Natural killer cell treated with Interleukin-12 subunit alpha and Interleukin-12 subunit beta and Interleukin-15 and Interleukin-18, amount 100 ng/mL, for 72 hours (primary cell): ENCODE results near the gene MYO9B. TPM values are rescaled to one million over a fixed set of nuclear protein-coding genes. Genes with fewer than 3 reads are reported as not detected.
"Not testable (repeated sequence)": the region's sequence is repeated elsewhere in the genome, so short reads cannot be mapped to it uniquely, and the experiment has no call there.

Experiments used
- ATAC-seq, 2 donors: fragments of 150-1000 bp; cut with Tn5 transposase in 1 of 2; sonication (Bioruptor Pico), chemical (Tn5 transposase) in 1 of 2; 2 replicates each; pipeline ENCODE4 v1.10.0; 2021
- DNase-seq: peaks from one replicate; pipeline ENCODE4 v3.0.0; 2022; ENCODE audit warnings: low spot score
- H3K27ac Mint-ChIP-seq, 2 donors: 1 replicate in 1 of 2; 2 replicates in 1 of 2; pipeline ENCODE4 v1.8.0; 2022; ENCODE audit warnings: mixed read lengths in 2 of 2, mild to moderate bottlenecking in 1 of 2, moderate library complexity in 1 of 2
- H3K27me3 Mint-ChIP-seq, 2 donors: 1 replicate in 1 of 2; 2 replicates in 1 of 2; pipeline ENCODE4 v1.8.0; 2022; ENCODE audit warnings: mixed read lengths in 2 of 2
- H3K36me3 Mint-ChIP-seq: one replicate; pipeline ENCODE4 v1.8.0; 2022; ENCODE audit warnings: mixed read lengths
- H3K4me1 Mint-ChIP-seq, 2 donors: 1 replicate in 1 of 2; 2 replicates in 1 of 2; pipeline ENCODE4 v1.8.0; 2022; ENCODE audit warnings: low read depth in 2 of 2, mixed read lengths in 2 of 2, mild to moderate bottlenecking in 1 of 2
- H3K4me3 Mint-ChIP-seq: one replicate; pipeline ENCODE4 v1.8.0; 2022; ENCODE audit warnings: mixed read lengths
- H3K9me3 Mint-ChIP-seq: 2 replicates; pipeline ENCODE4 v1.8.0; 2022; ENCODE audit warnings: mixed read lengths
- total RNA-seq, 2 donors: library from RNA; stranded (reverse); gene quantifications; one replicate each; pipeline ENCODE4 v1.2.3, GENCODE V29; 2022

Gene MYO9B
- total RNA-seq, 2 donors from 2014 or later, result 251 to 283 TPM

DNA sequence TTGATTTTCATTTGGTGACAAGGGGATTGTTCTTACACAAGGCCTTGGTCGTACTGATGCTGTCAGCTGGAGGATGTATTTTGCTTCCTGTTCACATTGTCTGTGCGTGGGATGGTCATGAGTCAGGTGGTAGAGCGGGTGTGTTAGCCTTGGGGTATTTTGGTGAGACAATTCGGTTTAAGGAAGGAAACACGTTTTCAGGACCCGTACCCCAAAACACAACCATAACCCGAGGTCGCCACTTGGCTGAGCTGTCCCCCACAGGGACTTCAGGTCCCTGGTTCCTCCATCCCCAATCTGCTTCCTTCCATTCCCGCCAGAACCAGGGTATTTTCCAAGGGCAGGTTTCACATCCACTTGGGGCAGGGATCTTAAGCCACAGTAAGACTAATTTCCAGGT is 15.0 kb downstream of the MYO9B start:
- ATAC-seq (peak; percentile 83 to 89), DNase-seq (peak; percentile 80)
- Mint-ChIP-seq H3K27ac (peak overlapping the region; percentile 76 to 84), H3K27me3 (no peaks in the 10 kb centered on the region), H3K4me1 (peaks cover 38 to 56% of the 10 kb centered on the region in 2 donors), H3K9me3 (no peaks in the 10 kb centered on the region), H3K4me3 (peak overlapping the region; percentile 66), H3K36me3 (no peaks in the 10 kb centered on the region)

DNA sequence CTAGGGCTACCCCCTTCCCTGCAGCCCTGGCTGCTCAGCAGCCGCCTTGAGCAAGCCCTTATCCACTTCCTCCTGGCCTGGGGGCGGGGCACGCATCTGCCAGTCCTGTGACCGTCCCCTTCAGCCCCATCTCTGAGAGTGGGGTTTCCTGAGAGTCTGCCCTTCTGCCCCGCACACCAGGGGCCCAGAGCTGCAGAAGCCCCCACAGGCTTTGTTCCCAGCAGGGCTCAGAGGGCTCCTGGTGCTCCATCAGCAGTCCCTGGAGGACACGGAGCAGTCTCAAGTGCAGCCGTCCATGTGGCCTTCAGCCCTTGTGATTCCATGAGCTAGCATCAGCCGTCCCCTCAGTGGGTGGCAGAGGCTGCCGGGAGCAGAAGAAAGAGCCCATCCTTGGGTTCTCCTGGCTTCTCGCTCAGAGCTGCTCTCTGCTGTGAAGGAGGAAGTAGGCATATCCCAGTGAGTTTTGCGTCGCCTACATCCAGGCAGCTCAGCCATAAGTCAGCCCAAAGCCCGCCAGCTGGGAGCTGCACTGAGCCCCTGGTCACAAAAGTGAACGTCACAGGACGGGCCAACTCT is 16.3 kb downstream of the MYO9B start:
- Mint-ChIP-seq H3K4me3 (no peak overlapping the region), H3K27me3 (no peaks in the 10 kb centered on the region), H3K4me1 (peaks cover 45 to 59% of the 10 kb centered on the region in 2 donors), H3K36me3 (no peaks in the 10 kb centered on the region), H3K27ac (no peak overlapping the region), H3K9me3 (no peaks in the 10 kb centered on the region)
- no peak for DNase-seq
- ATAC-seq, result peak; percentile 70 to 75

DNA sequence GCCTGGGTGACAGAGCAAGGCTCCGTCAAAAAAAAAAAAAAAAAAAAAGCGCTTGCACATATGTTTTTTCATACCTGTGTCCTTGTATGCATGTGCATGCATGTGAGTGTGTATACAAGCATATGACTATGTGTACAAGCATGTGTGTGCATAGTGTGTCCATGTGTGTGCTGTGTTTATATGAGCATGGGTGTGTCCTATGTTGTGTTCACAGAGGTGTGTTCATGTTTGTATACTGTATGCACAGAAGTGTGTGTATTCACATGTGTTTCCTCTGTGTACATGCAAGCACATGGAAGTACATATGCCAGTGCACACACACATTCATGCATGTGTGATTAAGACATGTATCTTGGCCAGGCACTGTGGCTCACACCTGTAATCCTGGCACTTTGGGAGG is 17.1 kb downstream of the MYO9B start:
- ATAC-seq (no peak), DNase-seq (no peak)
- no peak overlapping the region for H3K4me3 Mint-ChIP-seq
- no peaks in the 10 kb centered on the region for H3K9me3 Mint-ChIP-seq
- no peak overlapping the region for H3K27ac Mint-ChIP-seq
- no peaks in the 10 kb centered on the region for H3K36me3 Mint-ChIP-seq
- H3K27me3 Mint-ChIP-seq, result no peaks in the 10 kb centered on the region
- H3K4me1 Mint-ChIP-seq, result peaks cover 45 to 58% of the 10 kb centered on the region in 2 donors

DNA sequence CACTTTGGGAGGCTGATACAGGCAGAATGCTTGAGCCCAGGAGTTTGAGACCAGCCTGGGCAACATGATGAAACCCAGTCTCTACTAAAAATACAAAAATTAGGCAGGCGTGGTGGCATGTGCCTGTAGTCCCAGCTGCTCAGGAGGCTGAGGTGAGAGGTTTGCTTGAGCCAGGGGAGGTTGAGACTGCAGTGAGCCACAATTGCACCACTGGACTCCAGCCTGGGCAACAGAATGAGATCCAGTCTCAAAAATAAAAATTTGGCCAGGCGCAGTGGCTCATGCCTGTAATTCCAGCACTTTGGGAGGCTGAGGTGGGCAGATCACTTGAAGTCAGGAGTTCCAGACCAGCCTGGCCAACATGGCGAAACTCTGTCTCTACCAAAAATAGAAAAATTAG is 19.1 kb downstream of the MYO9B start:
- not testable (repeated sequence) for H3K36me3 Mint-ChIP-seq, H3K27me3 Mint-ChIP-seq, H3K9me3 Mint-ChIP-seq, DNase-seq, H3K27ac Mint-ChIP-seq, H3K4me3 Mint-ChIP-seq, ATAC-seq
- peaks cover 38 to 58% of the 10 kb centered on the region in 2 donors for H3K4me1 Mint-ChIP-seq

DNA sequence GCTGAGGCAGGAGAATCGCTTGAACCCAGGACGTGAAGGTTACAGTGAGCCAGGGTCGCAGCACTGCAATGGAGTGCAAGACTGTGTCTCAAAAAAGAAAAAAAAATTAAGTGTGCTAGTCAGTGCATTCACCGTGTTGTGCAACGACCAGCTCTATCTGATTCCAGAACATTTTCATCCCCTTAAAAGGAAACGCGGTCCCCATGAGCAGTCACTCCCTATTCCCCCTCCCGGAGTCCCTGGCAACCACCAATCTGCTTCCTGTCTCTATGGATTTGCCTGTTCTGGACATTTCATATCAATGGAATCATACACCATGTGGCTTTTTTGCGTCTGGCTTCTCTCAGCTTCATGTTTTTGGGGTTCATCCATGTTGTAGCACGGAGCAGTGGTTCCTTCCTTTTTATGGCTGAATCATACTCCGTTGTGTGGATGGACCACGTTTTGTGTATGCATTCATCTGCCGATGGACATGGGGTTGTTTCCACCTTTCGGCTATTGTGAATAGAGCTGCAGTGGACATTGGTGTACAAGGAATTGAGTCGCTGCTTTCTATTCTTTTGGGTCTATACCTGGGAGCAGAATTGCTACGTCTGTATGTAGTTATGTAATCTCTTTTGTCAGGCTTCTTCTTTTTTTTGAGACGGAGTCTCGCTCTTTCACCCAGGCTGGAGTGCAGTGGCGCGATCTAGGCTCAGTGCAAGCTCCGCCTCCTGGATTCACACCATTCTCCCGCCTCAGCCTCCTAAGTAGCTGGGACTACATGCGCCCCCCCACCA is 19.8 kb downstream of the MYO9B start:
- DNase-seq (no peak), ATAC-seq (no peak)
- Mint-ChIP-seq H3K4me1 (peaks cover 33 to 54% of the 10 kb centered on the region in 2 donors), H3K27me3 (no peaks in the 10 kb centered on the region), H3K27ac (no peak overlapping the region), H3K36me3 (no peaks in the 10 kb centered on the region), H3K9me3 (no peaks in the 10 kb centered on the region), H3K4me3 (no peak overlapping the region)

DNA sequence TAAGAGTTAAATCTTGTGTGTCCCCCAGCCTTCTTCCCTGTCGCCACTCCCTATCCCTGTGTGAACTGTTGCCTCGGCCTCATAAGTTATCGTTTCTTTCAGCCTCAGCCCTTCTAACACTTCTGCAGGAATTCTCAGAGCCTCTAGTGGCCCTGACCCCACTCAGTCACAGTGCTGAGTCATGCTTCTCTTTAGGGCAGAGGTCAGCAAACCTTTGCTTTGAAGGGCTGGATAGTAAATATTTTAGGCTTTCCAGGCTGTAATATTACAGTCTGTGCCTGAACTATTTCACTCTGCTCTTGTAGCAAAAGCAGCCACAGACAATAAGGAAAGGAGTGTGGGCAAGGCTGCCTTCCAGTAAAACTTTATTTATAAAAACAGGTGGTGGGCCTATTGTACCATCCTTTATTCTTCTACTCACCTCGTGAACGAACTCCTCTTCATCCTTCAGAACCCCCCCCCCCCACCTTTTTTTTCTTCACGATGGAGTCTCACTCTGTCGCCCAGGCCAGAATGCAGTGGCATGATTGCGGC is 22.1 kb downstream of the MYO9B start:
- DNase-seq (no peak), ATAC-seq (no peak)
- no peaks in the 10 kb centered on the region for H3K9me3 Mint-ChIP-seq
- H3K4me1 Mint-ChIP-seq, result peaks cover 28 to 53% of the 10 kb centered on the region in 2 donors
- H3K4me3 Mint-ChIP-seq, result no peak overlapping the region
- H3K27ac Mint-ChIP-seq, result peak overlapping the region; percentile 27 to 68
- no peaks in the 10 kb centered on the region for H3K36me3 Mint-ChIP-seq
- no peaks in the 10 kb centered on the region for H3K27me3 Mint-ChIP-seq

DNA sequence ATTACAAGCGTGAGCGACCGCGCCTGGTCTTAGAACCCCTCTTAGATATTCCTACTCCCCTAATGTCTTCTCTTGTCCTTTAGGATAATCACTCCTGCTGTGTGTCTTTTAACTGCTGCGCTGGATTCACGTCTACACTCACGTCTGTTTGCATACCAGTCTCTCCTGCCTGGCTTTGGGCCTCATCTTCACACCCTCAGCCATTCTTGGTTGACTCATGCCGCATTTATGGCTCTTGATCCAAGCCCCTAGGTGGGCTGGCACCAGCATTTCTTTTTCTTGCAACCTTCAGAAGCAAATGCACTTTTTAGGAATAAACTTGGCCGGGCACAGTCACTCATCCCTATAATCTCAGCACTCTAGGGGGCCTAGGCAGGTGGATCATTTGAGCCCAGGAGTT is 22.7 kb downstream of the MYO9B start:
- no peaks in the 10 kb centered on the region for H3K9me3 Mint-ChIP-seq
- H3K27ac Mint-ChIP-seq, result peak overlapping the region; percentile 27 to 68
- ATAC-seq (no peak), DNase-seq (no peak)
- H3K4me1 Mint-ChIP-seq, result peaks cover 33 to 56% of the 10 kb centered on the region in 2 donors
- no peak overlapping the region for H3K4me3 Mint-ChIP-seq
- H3K36me3 Mint-ChIP-seq, result peaks cover 5% of the 10 kb centered on the region
- H3K27me3 Mint-ChIP-seq, result no peaks in the 10 kb centered on the region

DNA sequence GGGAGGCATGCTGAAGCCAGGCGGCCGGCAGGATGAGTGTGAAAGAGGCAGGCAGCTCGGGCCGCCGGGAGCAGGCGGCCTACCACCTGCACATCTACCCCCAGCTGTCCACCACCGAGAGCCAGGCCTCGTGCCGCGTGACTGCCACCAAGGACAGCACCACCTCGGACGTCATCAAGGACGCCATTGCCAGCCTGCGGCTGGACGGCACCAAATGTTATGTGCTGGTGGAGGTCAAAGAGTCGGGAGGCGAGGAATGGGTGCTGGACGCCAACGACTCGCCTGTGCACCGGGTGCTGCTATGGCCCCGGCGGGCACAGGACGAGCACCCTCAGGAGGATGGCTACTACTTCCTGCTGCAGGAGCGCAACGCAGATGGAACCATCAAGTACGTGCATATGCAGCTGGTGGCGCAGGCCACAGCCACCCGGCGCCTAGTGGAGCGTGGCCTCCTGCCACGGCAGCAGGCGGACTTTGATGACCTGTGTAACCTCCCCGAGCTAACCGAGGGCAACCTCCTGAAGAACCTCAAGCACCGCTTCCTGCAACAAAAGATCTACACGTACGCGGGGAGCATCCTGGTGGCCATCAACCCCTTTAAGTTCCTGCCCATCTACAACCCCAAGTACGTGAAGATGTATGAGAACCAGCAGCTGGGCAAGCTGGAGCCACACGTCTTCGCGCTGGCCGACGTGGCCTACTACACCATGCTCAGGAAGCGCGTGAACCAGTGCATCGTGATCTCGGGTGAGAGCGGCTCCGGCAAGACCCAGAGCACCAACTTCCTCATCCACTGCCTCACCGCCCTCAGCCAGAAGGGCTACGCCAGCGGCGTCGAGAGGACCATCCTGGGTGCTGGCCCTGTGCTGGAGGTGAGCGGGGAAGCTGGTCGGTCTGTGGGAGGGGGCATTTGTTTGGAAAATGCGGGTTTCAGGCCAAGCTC is 26.4 kb downstream of the MYO9B start:
- H3K27ac Mint-ChIP-seq, result no peak overlapping the region
- H3K4me1 Mint-ChIP-seq, result peaks cover 22 to 53% of the 10 kb centered on the region in 2 donors

DNA sequence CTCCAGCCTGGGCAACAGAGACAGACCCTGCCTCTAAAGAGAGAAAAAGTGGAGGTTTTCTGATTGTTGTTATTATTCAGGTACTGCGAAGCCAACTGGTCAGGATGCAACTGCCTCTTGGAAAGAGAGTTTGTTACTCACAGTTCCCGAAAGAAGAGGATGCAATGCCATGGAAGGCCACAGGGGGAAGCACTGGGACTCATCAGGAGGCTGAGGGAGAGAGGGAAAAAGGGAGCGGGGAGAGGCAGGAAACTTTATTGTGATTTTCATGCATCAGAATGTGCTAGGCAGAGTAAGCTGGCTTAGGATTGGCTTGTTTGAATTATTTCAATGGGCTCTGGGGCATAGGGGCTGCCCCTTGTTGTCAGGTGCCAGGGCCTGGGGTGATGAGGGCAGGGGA is 27.6 kb downstream of the MYO9B start:
- H3K4me3 Mint-ChIP-seq, result no peak overlapping the region
- no peaks in the 10 kb centered on the region for H3K27me3 Mint-ChIP-seq
- H3K36me3 Mint-ChIP-seq, result peaks cover 7% of the 10 kb centered on the region
- DNase-seq, result no peak
- H3K4me1 Mint-ChIP-seq, result peaks cover 28 to 55% of the 10 kb centered on the region in 2 donors
- H3K9me3 Mint-ChIP-seq, result no peaks in the 10 kb centered on the region
- ATAC-seq, result no peak
- H3K27ac Mint-ChIP-seq, result peak overlapping the region in 1 of 2 donors; percentile 27

More for the DNA sequence above, 26.4 kb downstream of the MYO9B start:
- ATAC-seq (no peak), DNase-seq (no peak)
- H3K9me3 Mint-ChIP-seq, result no peaks in the 10 kb centered on the region
- H3K27me3 Mint-ChIP-seq, result no peaks in the 10 kb centered on the region
- peaks cover 7% of the 10 kb centered on the region for H3K36me3 Mint-ChIP-seq
- no peak overlapping the region for H3K4me3 Mint-ChIP-seq

DNA sequence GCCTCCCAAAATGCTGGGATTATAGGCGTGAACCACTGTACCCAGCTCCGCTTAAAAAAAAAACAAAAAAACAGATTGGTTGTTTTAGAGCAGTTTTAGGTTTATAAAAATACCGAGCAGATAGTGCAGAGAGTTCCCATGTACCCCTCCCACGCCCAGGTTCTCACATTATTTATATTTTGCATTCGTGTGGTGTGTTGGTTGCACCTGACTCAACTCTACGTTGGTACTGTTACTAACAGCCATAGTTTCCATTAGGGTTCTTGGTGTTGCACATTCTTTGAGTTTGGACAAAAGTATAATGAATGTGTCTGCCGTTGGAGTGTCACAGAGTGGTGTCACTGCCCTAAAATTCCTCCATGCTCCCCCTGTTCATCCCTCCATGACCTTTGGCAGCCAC is 29.1 kb downstream of the MYO9B start:
- no peak overlapping the region for H3K27ac Mint-ChIP-seq
- H3K4me3 Mint-ChIP-seq, result no peak overlapping the region
- no peaks in the 10 kb centered on the region for H3K9me3 Mint-ChIP-seq
- H3K36me3 Mint-ChIP-seq, result peaks cover 7% of the 10 kb centered on the region
- no peak for DNase-seq
- H3K27me3 Mint-ChIP-seq, result no peaks in the 10 kb centered on the region
- H3K4me1 Mint-ChIP-seq, result peaks cover 28 to 51% of the 10 kb centered on the region in 2 donors
- ATAC-seq, result no peak

DNA sequence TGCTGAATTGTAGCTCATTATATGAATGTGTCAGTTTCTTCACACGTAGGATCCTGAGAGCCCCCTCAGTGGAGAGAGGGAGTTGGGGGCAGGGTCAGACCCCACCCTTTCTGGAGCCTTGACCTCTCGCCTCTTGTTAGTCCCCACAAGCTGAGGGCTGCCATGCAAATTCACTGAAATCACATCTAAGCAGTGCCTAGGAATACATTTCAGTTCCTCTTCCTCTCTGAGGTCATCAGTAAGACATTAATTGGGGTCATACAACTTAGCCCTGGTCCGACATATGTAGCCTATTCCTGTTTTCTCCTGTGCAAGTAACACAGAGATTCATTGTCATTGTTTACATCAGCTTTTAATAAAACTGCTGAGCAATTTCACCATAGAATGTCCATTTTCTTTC is 30.0 kb downstream of the MYO9B start:
- H3K4me3 Mint-ChIP-seq, result no peak overlapping the region
- no peaks in the 10 kb centered on the region for H3K27me3 Mint-ChIP-seq
- DNase-seq (no peak), ATAC-seq (no peak)
- peaks cover 33 to 56% of the 10 kb centered on the region in 2 donors for H3K4me1 Mint-ChIP-seq
- H3K9me3 Mint-ChIP-seq, result no peaks in the 10 kb centered on the region
- peaks cover 7% of the 10 kb centered on the region for H3K36me3 Mint-ChIP-seq
- H3K27ac Mint-ChIP-seq, result no peak overlapping the region

DNA sequence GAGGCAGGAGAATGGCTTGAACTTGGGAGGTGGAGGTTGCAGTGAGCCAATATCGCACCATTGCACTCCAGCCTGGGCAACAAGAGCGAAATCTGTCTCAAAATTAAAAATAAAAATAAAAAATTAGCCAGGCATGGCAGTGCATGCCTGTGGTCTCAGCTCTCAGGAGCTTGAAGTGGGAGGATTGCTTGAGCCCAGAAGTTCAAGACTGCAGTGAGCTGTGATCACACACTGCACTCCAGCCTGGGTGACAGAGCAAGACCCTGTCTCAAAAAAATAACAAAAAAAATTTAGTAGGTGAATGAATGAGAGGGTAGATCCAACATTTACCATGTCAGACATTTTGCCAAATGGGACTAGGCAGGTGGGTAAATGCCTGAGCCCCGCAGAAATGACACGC is 31.4 kb downstream of the MYO9B start:
- not testable (repeated sequence) for H3K4me3 Mint-ChIP-seq, H3K27me3 Mint-ChIP-seq, DNase-seq, ATAC-seq, H3K9me3 Mint-ChIP-seq, H3K27ac Mint-ChIP-seq
- peaks cover 12% of the 10 kb centered on the region for H3K36me3 Mint-ChIP-seq
- H3K4me1 Mint-ChIP-seq, result peaks cover 40 to 60% of the 10 kb centered on the region in 2 donors

DNA sequence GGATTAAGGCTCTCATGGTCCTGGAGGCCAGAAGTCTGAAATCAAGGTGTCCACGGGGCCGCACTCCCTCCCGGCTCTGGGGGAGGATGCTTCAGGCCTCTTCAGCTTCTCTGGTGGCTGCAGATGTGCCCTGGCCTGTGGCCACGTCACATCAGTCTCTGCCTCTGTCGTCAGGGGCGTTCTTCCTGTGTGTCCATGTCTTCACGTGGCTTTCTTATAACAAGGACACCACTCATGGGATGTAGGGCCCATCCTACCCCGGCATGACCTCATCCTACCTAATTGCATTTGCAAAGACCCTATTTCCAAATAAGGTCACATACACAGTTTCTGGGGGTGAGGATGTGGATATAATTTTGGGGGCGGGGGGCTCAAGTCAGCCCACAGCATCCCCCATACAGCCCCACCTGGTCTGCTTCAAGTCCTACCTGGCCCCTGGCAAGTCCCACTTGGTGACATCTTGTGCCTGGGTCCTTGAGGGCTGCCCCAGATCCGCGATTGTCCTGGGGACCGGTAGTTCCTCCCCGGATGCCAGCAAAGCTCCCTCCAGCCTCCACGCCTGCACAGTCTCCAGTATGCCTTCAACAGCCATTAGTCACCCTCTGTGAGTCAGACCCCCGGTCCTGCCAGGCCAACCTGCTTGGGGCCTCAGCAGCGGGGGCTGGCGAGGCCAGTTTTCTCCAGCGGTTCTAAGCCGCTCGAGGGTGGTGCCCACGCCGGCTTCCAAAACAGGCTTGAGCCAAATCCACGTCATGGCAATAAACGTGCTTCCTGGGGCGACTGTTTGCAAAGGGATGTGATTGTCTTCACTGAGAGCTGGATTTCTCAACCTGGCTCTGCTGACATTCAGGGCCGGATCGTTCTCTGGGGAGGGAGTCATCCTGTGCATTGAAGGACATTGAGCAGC is 32.2 kb downstream of the MYO9B start:
- Mint-ChIP-seq H3K27me3 (no peaks in the 10 kb centered on the region), H3K4me3 (no peak overlapping the region), H3K36me3 (peaks cover 12% of the 10 kb centered on the region), H3K4me1 (peaks cover 45 to 64% of the 10 kb centered on the region in 2 donors), H3K27ac (peak overlapping the region in 1 of 2 donors; percentile 51), H3K9me3 (no peaks in the 10 kb centered on the region)
- DNase-seq (no peak), ATAC-seq (peak; percentile 43 to 48)
